Measurements from ENCODE around the gene DRC3.

Gene DRC3

GRCh38 chr17:18064053-18064452 lies 91.4 kb downstream of the DRC3 start:
- no peak for DNase-seq

GRCh38 chr17:18065546-18065945 lies 92.9 kb downstream of the DRC3 start:
- DNase-seq: no peak
